NCI-H2029 treated with DMSO at 0.1 percent for 48 hours (cell line): ENCODE measurements around the gene KCNG2.
"Not testable (repeated sequence)": the region's sequence is repeated elsewhere in the genome, so short reads cannot be mapped to it uniquely, and the experiment has no call there.

ENCODE experiments used
- DNase-seq: peaks from one replicate; lab custom pipeline; 2025; lab: John Stamatoyannopoulos, UW

Gene KCNG2, protein sequence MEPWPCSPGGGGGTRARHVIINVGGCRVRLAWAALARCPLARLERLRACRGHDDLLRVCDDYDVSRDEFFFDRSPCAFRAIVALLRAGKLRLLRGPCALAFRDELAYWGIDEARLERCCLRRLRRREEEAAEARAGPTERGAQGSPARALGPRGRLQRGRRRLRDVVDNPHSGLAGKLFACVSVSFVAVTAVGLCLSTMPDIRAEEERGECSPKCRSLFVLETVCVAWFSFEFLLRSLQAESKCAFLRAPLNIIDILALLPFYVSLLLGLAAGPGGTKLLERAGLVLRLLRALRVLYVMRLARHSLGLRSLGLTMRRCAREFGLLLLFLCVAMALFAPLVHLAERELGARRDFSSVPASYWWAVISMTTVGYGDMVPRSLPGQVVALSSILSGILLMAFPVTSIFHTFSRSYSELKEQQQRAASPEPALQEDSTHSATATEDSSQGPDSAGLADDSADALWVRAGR

DNA sequence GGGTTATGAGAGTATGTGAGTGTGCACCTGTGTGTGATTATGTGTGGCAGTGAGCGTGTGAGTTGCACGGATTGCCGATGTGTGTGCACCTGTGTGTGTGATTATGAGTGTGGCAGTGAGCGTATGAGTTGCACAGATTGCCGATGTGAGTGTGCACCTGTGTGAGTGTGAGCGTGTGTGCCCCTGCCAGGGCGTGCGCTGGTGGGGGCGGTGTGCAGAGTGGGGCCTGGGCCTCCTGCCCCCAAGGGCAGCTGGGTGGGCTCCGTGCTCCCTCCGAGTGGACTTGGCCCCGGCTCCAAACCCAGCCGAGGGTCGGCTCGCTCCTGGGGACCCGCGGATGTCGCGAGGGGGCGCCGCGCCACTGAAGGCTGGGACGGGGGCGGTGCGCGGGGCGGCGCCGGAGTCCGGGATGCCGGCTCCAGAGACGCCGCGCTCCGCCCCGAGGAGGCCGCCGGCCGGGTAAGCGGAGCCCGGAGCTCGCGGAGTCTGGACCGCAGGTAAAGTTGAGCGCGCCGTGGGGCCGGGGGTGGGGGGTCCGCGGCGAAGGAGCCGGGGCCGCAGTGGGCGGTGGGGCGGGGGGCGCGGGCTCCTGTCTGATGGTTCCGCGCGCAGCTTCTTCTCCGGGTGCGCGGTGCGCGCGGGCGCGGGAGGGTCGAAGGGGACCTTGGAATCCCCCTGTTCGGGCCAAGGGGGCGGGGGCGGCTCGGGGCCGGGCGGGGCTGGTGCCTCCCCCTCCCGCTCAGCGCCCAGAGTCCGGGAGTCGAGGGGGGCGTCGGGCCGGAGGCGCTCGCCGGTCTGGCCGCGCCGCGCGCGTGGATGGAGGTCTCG, at the start of gene KCNG2:
Gene KCNG2 (plus strand): TSS at position 421 of the 828 bp plus-strand sequence. CDS start 65,730 bp downstream, outside the sequence.
- DNase-seq, result no peak

DNA sequence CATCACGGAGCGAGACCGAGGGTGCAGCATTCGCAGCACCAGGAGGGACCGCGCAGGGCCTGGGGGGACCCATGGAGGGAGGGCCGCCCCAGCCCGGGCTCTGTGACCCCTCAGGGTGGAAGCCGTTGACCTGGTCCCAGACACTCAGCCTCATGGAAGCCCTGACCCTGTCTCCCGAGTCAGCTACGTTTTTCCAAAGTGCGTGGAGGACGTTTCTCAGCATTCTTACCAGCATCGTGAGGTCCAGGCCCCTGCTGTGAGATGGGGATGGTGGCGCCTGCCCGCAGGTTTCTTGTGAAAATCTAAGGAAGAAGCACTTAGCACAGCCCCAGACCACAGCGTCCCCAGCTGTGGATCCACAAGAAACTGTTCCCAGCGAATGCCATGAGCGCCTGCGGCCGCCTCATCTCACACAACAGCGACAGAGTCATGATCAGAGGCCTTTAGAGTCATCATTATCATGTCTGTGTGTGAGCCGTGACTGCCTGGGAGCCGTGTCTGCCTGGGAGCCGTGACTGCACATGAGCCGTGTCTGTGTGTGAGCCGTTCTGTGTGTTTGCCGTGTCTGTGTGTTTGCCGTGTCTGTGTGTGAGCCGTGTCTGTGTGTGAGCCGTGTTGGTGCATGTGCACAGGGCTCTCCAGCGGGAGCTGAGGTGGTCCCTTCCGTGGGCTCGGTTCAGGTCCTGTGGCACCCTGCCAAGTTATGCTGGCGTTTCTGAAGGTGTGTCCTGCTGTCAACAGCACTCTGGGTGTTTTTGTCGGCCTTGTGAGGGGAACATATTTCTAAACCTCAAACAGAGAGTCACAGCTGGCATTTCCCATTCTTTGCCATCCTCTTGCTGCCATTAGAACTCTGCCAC, 49.2 kb upstream of the KCNG2 start:
- DNase-seq, result no peak

DNA sequence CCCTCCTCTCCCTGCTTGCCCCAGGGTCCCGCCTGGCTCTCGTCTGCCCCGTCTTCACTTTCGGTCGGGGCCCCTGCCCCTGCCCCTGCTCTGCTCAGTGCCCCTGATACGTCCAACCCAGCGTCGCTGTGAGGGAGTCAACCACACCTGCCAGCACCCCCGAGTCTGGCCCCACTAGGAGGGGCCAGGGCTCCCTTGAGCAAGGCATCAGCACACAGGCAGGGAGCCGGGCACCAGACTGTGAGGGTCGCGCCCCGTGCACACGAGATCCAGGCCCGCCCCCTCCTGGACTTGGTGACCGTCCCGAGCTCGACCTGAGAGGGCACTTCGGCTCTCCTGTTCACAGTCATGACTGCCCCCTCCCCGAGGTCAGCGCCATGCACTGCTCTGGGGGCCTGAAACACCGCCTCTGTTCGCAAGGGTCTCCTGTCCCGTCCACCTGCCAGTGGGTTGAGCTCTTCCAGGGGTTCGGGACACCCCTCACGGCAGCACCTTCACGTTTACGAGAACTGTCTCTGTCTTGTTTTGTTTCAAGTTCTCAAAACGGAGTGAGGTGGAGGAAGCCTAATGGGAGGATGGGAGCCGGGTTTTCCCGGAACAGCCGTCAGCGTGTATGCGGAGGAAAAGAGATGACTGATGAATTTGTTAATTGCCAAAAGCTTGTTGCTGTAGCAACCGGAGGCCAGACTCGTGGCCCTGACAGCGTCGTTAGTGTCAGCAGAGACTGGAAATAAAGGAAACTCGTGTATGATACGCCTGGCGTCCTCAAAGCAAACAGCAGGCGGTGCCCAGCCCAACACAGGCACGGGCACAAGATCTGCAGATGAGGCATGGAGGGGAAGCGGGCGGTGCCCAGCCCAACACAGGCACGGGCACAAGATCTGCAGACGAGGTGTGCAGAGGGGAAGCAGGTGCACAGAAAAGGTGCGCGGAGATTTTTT, 48.2 kb upstream of the KCNG2 start:
- DNase-seq, result no peak

DNA sequence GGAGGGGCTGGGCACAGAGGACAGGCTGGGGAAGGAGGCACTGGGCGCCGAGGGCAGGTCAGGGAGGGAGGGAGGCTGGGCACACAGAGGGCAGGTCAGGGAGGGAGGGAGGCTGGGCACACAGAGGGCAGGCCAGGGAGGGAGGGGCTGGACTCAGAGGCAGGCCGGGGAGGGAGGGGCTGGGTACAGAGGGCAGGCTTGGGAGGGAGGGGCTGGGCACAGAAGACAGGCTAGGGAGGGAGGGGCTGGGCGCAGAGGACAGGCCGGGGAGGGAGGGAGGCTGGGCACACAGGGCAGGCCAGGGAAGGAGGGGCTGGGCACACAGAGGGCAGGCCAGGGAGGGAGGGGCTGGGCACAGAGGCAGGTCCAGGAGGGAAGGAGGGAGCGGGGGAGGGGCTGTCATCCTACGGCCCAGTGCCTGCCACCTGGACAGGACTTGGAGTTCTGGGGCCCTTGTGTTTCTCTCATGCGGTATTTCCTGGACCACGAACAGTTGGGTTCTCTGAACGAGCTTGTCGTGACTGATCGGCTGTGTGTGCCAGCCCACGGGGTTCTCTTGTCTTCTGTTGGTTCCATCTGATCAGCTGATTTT, 46.7 kb upstream of the KCNG2 start:
- no peak for DNase-seq

DNA sequence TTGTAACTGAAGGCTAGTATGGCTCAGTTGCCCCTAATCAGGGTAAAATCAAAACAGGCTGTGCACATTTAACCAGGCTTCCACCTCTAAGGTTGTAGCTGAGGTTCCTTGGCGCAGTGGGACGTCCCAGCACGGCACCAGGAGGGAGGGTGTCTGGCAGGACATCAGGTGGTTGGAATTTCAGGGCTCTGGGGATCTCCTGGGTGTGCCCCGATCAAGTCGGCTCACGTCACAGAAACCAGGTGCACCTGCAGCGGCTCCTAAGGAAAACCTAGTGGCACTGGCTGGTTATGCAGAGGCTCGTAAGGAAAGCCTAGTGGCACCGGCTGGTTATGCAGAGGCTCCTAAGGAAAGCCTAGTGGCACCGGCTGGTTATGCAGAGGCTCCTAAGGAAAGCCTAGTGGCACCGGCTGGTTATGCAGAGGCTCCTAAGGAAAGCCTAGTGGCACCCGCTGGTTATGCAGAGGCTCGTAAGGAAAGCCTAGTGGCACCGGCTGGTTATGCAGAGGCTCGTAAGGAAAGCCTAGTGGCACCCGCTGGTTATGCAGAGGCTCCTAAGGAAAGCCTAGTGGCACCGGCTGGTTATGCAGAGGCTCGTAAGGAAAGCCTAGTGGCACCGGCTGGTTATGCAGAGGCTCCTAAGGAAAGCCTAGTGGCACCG, 45.7 kb upstream of the KCNG2 start:
- not testable (repeated sequence) for DNase-seq

DNA sequence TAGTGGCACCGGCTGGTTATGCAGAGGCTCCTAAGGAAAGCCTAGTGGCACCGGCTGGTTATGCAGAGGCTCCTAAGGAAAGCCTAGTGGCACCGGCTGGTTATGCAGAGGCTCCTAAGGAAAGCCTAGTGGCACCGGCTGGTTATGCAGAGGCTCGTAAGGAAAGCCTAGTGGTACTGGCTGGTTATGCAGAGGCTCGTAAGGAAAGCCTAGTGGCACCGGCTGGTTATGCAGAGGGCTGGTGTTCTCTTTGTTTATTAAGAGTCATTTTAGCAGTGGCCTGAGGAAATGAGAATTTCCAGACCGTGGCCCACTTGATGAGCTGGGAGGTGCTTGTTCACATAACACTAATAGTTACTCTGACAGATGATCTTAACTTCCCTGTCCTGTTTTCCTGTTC, 44.8 kb upstream of the KCNG2 start:
- not testable (repeated sequence) for DNase-seq

DNA sequence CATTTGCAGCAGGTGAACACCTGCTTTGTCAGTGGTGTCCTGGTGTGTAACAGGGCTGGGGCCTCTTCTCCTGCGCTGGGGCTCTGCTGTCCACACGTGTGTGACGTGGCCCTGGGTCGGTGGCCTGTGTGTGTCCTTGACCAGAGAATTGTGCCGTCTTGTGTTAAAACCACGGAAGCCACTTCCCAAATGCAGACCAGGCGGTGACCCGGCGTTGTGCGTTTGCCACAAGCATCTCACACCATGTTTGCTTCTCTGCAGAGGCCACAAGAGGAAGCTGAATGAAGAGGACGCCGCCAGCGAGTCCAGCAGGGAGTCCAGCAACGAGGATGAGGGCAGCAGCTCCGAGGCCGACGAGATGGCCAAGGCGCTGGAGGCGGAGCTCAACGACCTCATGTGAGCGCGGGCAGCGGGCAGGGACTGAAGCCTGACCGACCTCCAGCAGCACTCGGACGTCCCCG, 44.3 kb upstream of the KCNG2 start:
- no peak for DNase-seq

DNA sequence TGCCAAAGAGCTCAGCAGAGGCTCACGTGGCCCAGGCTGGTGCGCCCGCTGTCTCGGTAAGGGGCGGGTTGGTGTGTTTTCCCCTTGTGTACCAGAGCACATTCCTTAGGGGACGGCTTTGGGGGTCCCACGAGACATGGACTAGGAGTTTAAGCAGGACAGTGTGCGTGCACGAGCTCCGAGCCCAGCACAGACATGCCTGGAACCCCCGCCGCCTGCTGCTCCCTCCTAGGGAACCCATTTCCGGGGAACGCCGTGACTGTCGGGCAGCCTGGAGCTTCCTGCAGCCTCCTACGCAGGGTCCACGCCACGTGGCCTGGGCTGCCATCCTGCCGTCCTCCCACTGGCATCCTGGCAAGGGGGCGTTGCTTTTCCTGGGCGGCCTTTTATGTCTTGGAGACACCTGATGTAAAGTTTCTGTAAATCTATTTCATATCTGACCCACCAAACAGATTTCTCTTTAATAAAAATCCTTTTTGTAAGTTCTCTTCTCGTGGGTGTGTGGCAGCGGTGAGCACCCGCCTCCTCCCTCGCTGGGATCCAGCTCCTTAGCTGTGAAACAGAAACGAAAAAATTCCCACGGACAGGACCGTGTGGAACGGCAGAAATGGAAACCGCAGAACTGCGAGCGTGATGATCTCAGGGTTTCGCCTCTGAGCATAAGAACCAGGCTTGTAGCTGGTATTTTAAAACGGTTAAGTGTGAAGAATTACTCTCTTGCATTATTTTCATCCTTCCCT, 43.5 kb upstream of the KCNG2 start:
- no peak for DNase-seq

DNA sequence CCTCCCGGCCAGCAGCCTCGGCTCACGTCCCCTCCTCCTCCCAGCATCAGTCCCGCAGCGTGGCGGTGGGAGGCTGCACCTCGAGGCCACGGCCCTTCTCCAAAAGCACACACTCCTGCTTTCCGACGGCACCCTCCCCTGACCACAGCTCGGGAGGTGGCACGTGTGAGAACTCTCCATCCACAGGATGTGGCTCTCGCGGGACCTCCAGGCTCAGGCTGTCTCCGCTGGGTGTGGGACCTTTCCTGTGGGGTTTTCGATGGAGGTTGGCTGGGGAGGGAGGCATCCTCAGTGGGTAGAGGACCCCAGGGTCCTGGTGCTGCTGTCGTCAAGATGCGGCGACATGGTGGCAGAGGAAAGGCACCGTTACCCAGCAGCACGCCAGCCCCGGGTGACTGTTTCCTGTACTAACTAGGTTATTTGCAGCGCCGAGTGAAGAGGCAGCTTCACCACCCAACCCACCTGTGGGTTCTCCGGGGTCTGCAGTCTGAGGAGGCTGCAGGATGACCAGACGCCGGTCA, 42.8 kb upstream of the KCNG2 start:
- DNase-seq, result no peak

DNA sequence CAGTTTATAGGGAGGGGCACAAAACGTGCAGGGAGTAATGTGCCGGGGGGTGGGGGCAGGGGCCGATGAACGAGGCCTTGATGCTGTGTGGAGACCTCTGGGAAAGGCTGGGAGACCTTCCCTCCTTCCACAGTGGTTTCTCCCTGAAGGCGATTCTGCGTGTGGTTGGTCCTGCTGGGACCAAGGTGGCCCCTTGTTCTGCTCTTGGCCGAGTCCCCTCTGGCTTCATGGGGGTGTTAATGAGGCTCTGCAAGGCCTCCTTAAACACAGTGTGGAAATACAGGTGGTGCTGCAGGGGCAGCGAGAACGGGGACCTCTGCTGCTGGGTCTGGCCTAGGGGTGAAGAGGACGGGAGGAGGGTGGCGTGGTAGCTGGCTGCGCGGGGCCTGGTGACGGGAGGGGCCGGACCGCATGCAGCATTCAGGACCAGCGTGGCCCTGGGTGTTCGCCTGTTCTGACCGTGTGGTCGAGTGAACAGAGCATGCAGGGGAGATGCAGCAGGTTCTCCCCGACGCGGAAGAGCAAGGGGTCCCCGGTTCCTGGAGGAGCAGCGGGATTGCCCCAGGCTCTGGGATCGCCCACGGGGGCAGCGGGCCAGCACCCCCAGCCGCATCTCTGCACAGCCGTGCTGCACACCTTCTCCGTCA, 42.1 kb upstream of the KCNG2 start:
- DNase-seq, result no peak

DNA sequence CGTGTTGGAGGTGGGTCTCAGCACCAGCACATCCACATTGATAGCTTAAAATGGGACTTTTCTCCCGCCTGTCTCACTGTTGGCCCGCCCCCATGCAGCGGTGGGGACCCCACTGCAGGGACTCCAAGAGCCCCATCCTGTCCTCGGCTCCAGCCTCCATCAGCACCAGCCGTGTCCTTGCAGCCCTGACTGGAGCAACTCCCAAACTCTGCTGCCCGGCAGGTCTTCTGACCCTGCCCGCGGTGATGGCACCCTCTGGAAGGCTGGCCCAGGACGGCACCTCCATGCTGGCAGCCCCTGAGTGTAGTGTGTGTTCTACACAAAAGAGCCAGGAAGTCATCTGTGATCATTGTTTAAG, 41.6 kb upstream of the KCNG2 start:
- no peak for DNase-seq

DNA sequence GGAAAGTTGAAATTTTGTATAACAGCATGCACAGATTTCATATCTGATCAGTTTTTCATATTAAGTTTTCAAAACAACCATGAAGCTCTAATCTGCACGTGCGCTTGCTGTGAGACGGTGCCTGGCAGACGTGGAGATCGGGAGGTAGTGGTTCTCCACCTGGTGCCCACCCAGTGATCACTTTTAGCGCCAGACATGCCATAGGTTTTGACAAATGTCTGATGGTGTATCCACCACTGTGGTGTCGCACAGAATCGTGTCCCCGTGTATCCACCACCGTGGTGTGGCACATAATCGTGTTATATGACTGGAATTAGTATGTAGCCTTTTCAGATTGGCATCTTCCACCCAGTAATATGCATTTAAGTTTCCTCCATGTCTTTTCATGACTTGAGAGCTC, 40.9 kb upstream of the KCNG2 start:
- no peak for DNase-seq

DNA sequence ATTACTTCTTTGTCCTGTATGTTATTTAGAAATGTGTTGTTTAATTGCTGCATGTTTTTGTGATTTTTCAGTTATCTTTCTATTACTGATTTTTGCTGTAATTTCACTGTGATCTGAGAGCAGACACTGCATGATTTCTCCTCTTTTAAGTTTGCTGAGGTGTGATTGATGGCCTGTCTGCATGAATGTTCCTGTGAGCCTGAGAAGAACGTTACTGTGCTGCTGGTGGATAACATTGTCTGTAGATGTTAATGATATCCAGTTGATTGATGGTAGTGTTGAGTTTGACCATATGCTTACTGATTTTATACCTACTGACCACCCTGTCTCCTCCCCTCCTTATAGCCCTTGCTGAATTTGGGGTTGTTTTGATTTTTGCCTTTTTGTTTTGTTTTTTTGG, 37.4 kb upstream of the KCNG2 start:
- no peak for DNase-seq

DNA sequence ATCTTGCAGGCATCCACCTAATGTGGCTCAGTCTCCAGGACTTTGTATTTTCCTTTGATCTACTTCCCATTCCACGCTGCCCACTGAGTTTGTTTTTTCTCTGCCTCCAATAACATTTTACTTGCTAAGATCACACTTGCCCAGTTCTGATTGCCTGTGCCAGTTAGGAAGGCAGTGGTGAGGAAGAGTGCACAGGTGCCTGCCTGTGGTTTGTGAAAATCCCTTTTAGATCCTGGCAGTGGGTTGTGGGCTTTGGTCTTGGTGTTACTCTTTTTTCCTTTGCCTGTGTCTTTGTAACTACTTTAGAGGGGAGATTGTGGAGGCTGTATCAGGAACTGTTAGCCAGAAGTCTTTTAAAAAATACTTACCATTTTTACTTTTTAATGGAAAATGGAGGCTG, 36.9 kb upstream of the KCNG2 start:
- no peak for DNase-seq

DNA sequence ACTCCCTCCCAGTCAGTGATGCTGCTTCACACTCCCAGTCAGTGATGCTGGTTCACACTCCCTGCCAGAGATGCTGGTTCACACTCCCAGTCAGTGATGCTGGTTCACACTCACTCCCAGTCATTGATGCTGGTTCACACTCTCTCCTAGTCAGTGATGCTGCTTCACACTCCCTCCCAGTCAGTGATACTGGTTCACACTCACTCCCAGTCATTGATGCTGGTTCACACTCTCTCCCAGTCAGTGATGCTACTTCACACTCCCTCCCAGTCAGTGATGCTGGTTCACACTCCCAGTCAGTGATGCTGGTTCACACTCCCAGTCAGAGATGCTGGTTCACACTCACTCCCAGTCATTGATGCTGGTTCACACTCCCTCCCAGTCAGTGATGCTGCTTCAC, 34.3 kb upstream of the KCNG2 start:
- no peak for DNase-seq

DNA sequence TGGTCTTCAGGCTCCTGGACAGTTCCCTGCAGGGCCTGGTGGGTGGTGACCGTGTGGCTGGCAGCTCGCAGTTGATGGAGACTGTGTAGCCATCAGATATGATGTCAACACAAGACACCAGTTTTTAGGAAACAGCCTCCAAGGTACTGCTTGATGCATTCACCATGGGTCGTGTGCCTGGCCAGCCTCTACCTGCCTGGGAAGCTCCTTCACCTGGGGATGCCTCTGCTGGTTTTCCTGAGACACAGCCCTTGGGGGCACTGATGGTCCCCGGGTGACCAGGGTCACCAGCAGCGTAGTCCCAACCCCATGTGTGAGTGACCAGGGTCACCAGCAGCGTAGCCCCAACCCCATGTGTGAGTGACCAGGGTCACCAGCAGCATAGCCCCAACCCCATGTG, 33.6 kb upstream of the KCNG2 start:
- DNase-seq, result no peak

DNA sequence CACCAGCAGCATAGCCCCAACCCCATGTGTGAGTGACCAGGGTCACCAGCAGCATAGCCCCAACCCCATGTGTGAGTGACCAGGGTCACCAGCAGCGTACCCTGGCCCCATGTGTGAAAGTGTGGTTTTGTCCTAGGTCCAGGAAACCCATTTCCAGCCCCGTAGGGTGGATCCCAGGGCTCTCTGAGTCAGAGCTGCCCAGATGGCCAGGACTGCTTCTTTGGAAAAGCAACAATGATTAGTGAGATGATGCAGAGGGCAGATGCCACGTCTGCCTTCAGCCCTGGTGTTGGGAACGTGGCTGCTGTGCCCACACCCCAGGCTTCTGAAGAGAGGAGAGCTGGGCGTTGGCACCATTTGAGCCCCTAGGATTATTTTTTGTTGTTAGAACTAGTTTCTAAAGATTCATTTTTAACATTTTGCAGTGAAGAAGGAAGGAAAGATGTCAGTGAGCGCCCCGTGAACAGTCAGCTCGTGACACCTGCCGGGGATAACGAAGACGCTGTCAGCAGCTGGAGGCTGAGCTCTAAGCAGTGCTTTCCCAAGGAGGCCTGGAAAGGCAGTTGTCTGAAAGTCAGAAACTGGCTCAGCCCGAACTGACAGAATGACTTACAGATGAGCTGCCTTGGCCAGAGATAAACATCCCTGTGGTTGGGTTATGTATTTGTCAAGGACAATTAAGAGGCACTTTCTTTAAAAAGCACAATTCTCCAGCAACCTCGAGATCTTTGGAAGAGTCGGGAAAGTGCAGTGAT, 32.1 kb upstream of the KCNG2 start:
- DNase-seq, result no peak

DNA sequence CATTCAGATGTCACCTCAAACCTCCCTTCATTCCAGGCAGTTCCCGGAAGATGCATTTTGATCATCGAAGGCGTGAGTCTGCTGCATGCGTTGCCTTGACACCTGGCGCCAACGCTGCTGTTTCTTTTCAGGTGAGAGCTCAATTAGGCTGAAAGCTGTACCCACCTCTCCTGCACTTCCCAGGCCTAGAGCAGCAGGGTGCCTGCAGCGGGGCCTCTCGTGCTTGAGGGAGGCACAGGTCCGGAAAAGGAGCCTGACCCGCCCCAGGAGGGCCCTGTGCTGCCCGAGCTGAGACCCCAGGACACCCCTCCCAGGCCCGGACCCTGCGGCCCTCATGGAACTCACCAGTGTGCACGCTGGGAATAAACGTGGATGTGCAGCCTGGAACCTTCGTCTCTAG, 31.4 kb upstream of the KCNG2 start:
- DNase-seq, result no peak
